ENCODE measurements around the gene PGC. TPM values are rescaled to one million over a fixed set of nuclear protein-coding genes. Genes with fewer than 3 reads are reported as not detected.

Gene PGC
- total RNA-seq: 1 to 10 TPM in 1 of 4 donors, not detected in 3; 1.5 TPM

DNA sequence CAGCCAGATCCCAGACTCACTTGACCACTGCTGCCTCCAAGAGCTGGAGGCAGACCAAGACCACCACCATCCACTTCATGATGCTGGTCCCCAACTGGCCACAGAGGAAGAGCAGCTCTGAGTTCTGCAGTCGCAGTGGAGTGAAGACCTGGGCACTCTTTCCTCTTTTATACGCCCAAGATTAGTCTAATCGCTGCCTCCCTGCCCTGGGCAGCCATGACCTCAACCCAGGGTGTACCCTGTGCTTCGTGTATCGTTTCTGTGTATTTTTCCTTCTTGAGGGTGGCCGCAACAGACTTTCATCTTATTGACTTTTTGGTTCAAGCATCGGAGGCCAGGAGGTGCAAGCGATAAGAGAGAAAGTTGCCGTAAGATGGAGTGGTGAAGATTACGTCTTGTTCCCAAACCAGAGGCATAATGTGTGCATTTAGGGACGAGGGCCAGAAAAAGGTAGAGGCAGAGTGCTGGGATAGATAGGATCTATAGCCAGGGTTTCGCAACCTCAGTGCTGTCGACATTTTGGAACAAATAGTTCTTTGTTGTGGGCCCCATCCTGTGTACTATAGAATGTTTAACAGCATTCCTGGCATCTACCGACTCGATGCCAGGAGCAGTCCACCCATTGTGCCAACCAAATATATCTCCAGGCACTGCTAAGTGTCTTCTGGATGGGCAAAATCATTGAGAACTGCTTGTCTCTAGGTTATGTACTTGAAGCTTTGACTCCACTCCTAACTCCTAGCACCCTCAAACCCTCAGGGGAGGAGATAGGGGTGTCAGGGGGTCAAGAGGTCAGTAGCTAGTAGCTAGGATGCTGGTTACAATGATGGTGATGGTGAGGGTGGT lies at the start of gene PGC:
TSS of gene PGC (minus strand) at position 142 of the 846 bp plus-strand sequence. CDS start at position 79, 63 bp downstream.
- intact Hi-C loops (cut with DNase I; ENCODE audit: low total_unique reads): no loop called here

DNA sequence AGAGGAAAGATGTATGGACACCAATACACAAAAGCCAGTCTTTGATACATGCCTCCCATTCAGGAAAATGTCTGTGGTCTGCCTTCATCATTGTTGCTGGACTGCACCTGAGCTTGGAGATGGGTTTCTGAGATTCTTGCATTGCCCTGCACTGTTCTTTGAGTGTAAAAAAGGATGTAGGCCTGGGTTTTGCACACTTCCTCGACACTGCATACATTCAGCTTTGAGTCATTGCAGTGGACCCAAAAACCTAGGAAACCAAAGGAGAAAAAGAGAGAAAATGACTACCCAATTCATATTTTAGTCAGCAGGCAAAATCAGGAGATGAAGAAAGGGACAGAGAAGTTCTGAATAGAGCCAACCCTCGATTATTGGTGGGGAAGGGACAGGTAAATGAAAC lies 49.3 kb upstream of the PGC start:
- H3K4me1 ChIP-seq: no peaks in the 10 kb centered on the region
- no peak overlapping the region for H3K27ac ChIP-seq
- no peaks in the 10 kb centered on the region for H3K27me3 ChIP-seq
- TF ChIP-seq EP300 (IDR thresholded peaks at IDR 0.05; ENCODE audit: low read depth) (no peak), POLR2AphosphoS5 (IDR thresholded peaks at IDR 0.05) (no peak), POLR2A (IDR thresholded peaks at IDR 0.05) (no peak)
- TF ChIP-seq, protein P1, sequence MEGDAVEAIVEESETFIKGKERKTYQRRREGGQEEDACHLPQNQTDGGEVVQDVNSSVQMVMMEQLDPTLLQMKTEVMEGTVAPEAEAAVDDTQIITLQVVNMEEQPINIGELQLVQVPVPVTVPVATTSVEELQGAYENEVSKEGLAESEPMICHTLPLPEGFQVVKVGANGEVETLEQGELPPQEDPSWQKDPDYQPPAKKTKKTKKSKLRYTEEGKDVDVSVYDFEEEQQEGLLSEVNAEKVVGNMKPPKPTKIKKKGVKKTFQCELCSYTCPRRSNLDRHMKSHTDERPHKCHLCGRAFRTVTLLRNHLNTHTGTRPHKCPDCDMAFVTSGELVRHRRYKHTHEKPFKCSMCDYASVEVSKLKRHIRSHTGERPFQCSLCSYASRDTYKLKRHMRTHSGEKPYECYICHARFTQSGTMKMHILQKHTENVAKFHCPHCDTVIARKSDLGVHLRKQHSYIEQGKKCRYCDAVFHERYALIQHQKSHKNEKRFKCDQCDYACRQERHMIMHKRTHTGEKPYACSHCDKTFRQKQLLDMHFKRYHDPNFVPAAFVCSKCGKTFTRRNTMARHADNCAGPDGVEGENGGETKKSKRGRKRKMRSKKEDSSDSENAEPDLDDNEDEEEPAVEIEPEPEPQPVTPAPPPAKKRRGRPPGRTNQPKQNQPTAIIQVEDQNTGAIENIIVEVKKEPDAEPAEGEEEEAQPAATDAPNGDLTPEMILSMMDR (IDR thresholded peaks at IDR 0.05): no peak
- no peak overlapping the region for H3K4me3 ChIP-seq
- WGBS, 2 donors (ENCODE audit: low coverage in 1 of 2): 80 to 81% methylated on average over 1 to 2 of the region's 2 CpGs
- intact Hi-C loops (cut with DNase I; ENCODE audit: low total_unique reads) (no loop called here), in situ Hi-C loops (cut with MboI; ENCODE audit: low pct_ligation_motif_present in 1 of 4, low pct_unique_long_range_greater_than_20kb in 1 of 4, low sequenced_read_pairs in 3 of 4) (loop anchor here in 1 of 4 donors (25.0 kb wide), 1 partner anchor 116 kb away; the partner anchor contains the start of genes BYSL and MED20)
- no peaks in the 10 kb centered on the region for H3K9me3 ChIP-seq
- DNase-seq: no peak
- no peaks in the 10 kb centered on the region for H3K36me3 ChIP-seq

More for the DNA sequence above, at the start of gene PGC:
- no peak for DNase-seq
- in situ Hi-C loops (cut with MboI; ENCODE audit: low pct_ligation_motif_present in 1 of 4, low pct_unique_long_range_greater_than_20kb in 1 of 4, low sequenced_read_pairs in 3 of 4): no loop called here
- Histone ChIP-seq H3K9me3 (no peaks in the 10 kb centered on the region), H3K4me1 (peaks cover 0 to 3% (median 3%) of the 10 kb centered on the region in 4 donors), H3K27me3 (no peaks in the 10 kb centered on the region), H3K27ac (no peak within 1 kb of the TSS), H3K4me3 (no peak within 1 kb of the TSS), H3K36me3 (no peaks in the 10 kb centered on the region)
- TF ChIP-seq, protein P1 (IDR thresholded peaks at IDR 0.05): no peak
- no peak for TF ChIP-seq POLR2AphosphoS5 (IDR thresholded peaks at IDR 0.05)
- no peak for TF ChIP-seq EP300 (IDR thresholded peaks at IDR 0.05; ENCODE audit: low read depth)
- no peak for TF ChIP-seq POLR2A (IDR thresholded peaks at IDR 0.05)
- 82 to 87% methylated on average over 11 to 15 of the region's 15 CpGs for WGBS, 2 donors (ENCODE audit: low coverage in 1 of 2)

DNA sequence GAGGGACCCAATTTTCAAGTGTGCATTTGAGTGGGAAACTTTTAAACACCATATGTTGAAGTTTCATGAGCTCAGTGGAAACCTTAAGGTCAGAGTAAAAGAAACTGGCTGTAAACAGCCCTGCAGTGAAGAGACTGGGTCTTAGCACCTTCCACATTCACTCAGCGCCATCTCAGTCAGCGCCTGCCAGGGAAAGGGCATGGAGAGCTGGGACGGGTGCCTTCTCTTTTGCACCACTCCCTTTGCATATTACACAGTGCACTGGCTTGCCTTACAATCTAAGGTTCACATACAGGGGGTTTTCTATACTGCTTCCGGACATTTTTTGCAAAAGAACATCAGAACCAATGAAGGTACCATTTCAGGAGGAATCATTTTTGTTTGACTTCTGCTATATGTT lies 44.8 kb upstream of the PGC start:
- no peak overlapping the region for H3K27ac ChIP-seq
- no peaks in the 10 kb centered on the region for H3K27me3 ChIP-seq
- DNase-seq: no peak
- TF ChIP-seq POLR2A (IDR thresholded peaks at IDR 0.05): no peak
- TF ChIP-seq EP300 (IDR thresholded peaks at IDR 0.05; ENCODE audit: low read depth): no peak
- TF ChIP-seq, protein P1 (IDR thresholded peaks at IDR 0.05): no peak
- TF ChIP-seq POLR2AphosphoS5 (IDR thresholded peaks at IDR 0.05): no peak
- no peaks in the 10 kb centered on the region for H3K9me3 ChIP-seq
- peaks cover 0 to 14% (median 5%) of the 10 kb centered on the region in 4 donors for H3K36me3 ChIP-seq
- H3K4me3 ChIP-seq: no peak overlapping the region
- H3K4me1 ChIP-seq: peaks cover 0 to 9% (median 5%) of the 10 kb centered on the region in 4 donors
- WGBS, 2 donors (ENCODE audit: low coverage in 1 of 2): 60 to 88% methylated on average over 1 to 4 of the region's 4 CpGs
- in situ Hi-C loops (cut with MboI; ENCODE audit: low pct_ligation_motif_present in 1 of 4, low pct_unique_long_range_greater_than_20kb in 1 of 4, low sequenced_read_pairs in 3 of 4) (loop anchor here in 1 of 4 donors (25.0 kb wide), 1 partner anchor 120 kb away; the partner anchor contains the start of genes BYSL and MED20), intact Hi-C loops (cut with DNase I; ENCODE audit: low total_unique reads) (no loop called here)

DNA sequence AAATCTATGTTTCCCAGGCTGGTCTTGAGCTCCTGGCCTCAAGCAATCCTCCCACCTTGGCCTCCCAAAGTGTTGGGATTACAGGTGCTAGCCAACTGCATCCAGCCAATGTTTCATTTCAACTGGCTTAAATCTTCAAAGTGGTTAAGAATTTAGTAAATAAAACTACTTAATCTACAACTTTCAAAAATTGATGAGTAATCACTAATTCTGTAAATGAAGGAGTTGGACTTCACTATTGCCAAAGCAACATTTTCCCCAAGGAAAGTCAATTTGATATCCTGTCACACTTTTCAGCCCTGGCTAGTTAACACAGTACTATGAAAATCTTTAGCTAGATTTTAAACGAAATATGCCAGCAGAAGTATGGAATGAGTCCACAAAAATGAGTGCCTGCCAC lies 44.1 kb upstream of the PGC start:
- intact Hi-C loops (cut with DNase I; ENCODE audit: low total_unique reads): no loop called here

More for the DNA sequence above, 44.1 kb upstream of the PGC start:
- 75 to 80% methylated on average over 1 of the region's 1 CpG for WGBS, 2 donors (ENCODE audit: low coverage in 1 of 2)
- Histone ChIP-seq H3K9me3 (no peaks in the 10 kb centered on the region), H3K36me3 (peaks cover 0 to 14% (median 5%) of the 10 kb centered on the region in 4 donors), H3K4me1 (peaks cover 0 to 9% (median 6%) of the 10 kb centered on the region in 4 donors), H3K27me3 (no peaks in the 10 kb centered on the region), H3K4me3 (no peak overlapping the region), H3K27ac (no peak overlapping the region)
- TF ChIP-seq POLR2AphosphoS5 (IDR thresholded peaks at IDR 0.05) (no peak), POLR2A (IDR thresholded peaks at IDR 0.05) (no peak), EP300 (IDR thresholded peaks at IDR 0.05; ENCODE audit: low read depth) (no peak)
- TF ChIP-seq, protein P1 (IDR thresholded peaks at IDR 0.05): no peak
- in situ Hi-C loops (cut with MboI; ENCODE audit: low pct_ligation_motif_present in 1 of 4, low pct_unique_long_range_greater_than_20kb in 1 of 4, low sequenced_read_pairs in 3 of 4): loop anchor here in 1 of 4 donors (25.0 kb wide), 1 partner anchor 121 kb away; the partner anchor contains the start of genes BYSL and MED20
- DNase-seq: no peak
